Omental fat pad (tissue), 4 donors: ENCODE measurements around the gene IL11RA. TPM values are rescaled to one million over a fixed set of nuclear protein-coding genes. Genes with fewer than 3 reads are reported as not detected.

Source experiments
- ATAC-seq: fragments of 150-250 bp; one replicate; pipeline ENCODE4 v1.9.1; 2016; ENCODE audit warnings: mild to moderate bottlenecking, moderate library complexity; ENCODE audit not compliant: low FRiP score
- DNase-seq: peaks from one replicate; pipeline ENCODE4 v3.0.0-alpha.2; 2019; ENCODE audit warnings: low spot score
- CTCF ChIP-seq, 3 donors: fragments of 450-650 bp; IDR thresholded peaks; one replicate each; pipeline ENCODE4 v1.5.1; 2016 to 2017; ENCODE audit warnings: antibody characterized with exemption in 3 of 3, mild to moderate bottlenecking in 3 of 3, moderate library complexity in 2 of 3
- total RNA-seq, 4 donors: library from RNA; depleted of rRNA; stranded (reverse); fragments of >200 nt; gene quantifications; one replicate each; pipeline ENCODE4 v1.1.0, GENCODE V29; 2016

IL11RA gene
- total RNA-seq, 4 donors from 2014 or later = 13.3 to 49.3 (median 23.1) TPM

- TF ChIP-seq CTCF (IDR thresholded peaks at IDR 0.05) = no peak
- ATAC-seq (no peak), DNase-seq (no peak)
Measured at GRCh38 chr9:34674440-34674839, 22.5 kb downstream of the IL11RA start.

GRCh38 chr9:34675048-34675714, 23.2 kb downstream of the IL11RA start:
- ATAC-seq (peak; percentile 50), DNase-seq (no peak)
- TF ChIP-seq CTCF (IDR thresholded peaks at IDR 0.05) = no peak

- ATAC-seq (peak; percentile 63), DNase-seq (no peak)
Measured at GRCh38 chr9:34675869-34676268, 23.9 kb downstream of the IL11RA start.

GRCh38 chr9:34684145-34684544, 32.2 kb downstream of the IL11RA start:
- no peak for TF ChIP-seq CTCF (IDR thresholded peaks at IDR 0.05)
- ATAC-seq (no peak), DNase-seq (no peak)

More at GRCh38 chr9:34675869-34676268, 23.9 kb downstream of the IL11RA start:
- TF ChIP-seq CTCF (IDR thresholded peaks at IDR 0.05) = no peak

- no peak for ATAC-seq
- DNase-seq = no peak
- TF ChIP-seq CTCF (IDR thresholded peaks at IDR 0.05) = no peak
Measured at GRCh38 chr9:34684816-34685215, 32.8 kb downstream of the IL11RA start.

GRCh38 chr9:34685591-34685990, 33.6 kb downstream of the IL11RA start:
- no peak for ATAC-seq
- no peak for TF ChIP-seq CTCF (IDR thresholded peaks at IDR 0.05)
- DNase-seq = no peak

GRCh38 chr9:34686231-34686630, 34.2 kb downstream of the IL11RA start:
- DNase-seq (no peak), ATAC-seq (no peak)
- TF ChIP-seq CTCF (IDR thresholded peaks at IDR 0.05) = no peak
